ENCODE results near the gene SPIN1. TPM values are rescaled to one million over a fixed set of nuclear protein-coding genes. Genes with fewer than 3 reads are reported as not detected.

Gene SPIN1
- total and polyA plus RNA-seq, 2 donors (not counting 3 experiments of a cell fraction or from before 2014, with no cell fraction given): 38.1 to 56.8 TPM

- DNase-seq (ENCODE audit: low read depth, low spot score) (no peak), FAIRE-seq (no peak)
- ChIA-PET POLR2A (no interaction called here), CTCF (interaction anchor here (1.0 kb wide), 1 partner anchor 13 kb away, joined by 3 read pairs; no protein-coding TSS in a partner anchor)
- Histone ChIP-seq H3K9ac (replicated peaks; ENCODE audit: extremely low read depth, insufficient read depth, low read length) (no peak overlapping the region), H3K9me1 (replicated peaks; ENCODE audit: control insufficient read depth, extremely low read depth, insufficient read depth, low read length) (no peaks in the 10 kb centered on the region), H3K79me2 (ENCODE audit: control insufficient read depth, insufficient read depth, low read length) (peaks cover 41% of the 10 kb centered on the region), H3K36me3 (ENCODE audit: control insufficient read depth in 2 of 2, extremely low read depth in 1 of 2, insufficient read depth in 2 of 2, low read length in 2 of 2) (peaks cover 0 to 4% of the 10 kb centered on the region in 2 experiments), H3K4me1 (ENCODE audit: control insufficient read depth, extremely low read depth, insufficient read depth, low read length) (peaks cover 6% of the 10 kb centered on the region), H4K20me1 (replicated peaks; ENCODE audit: control insufficient read depth, extremely low read depth, insufficient read depth, low read length) (peaks cover 6% of the 10 kb centered on the region), H3K4me3 (replicated peaks in 1 of 3; ENCODE audit: insufficient read depth in 1 of 3, low read depth in 1 of 3, low read length in 3 of 3) (no peak overlapping the region), H3K4me2 (ENCODE audit: insufficient read depth, low read length) (no peak overlapping the region), H2AFZ (ENCODE audit: low read depth, low read length) (no peak overlapping the region), H3K9me3 (replicated peaks; ENCODE audit: control insufficient read depth, insufficient read depth, low read length) (no peaks in the 10 kb centered on the region), H3K27me3 (ENCODE audit: control insufficient read depth in 2 of 2, insufficient read depth in 2 of 2, low read length in 2 of 2) (no peaks in the 10 kb centered on the region), H3K27ac (ENCODE audit: insufficient read depth, low read depth, low read length) (no peak overlapping the region)
- intact Hi-C loops (cut with micrococcal nuclease) (no loop called here), dilution Hi-C loops (cut with MboI; ENCODE audit: extremely low pct_ligation_motif_present, low sequenced_read_pairs) (no loop called here)
- BruUV-seq (replicated peaks): no TSS peak
- no peak for TF ChIP-seq MYC (IDR thresholded peaks at IDR 0.05; ENCODE audit: low read depth, low read length)
- peak; percentile 45 for TF ChIP-seq FOS (IDR thresholded peaks at IDR 0.05; ENCODE audit: borderline replicate concordance, insufficient read depth, low read length)
These were observed 45.5 kb downstream of the SPIN1 start for GRCh38 chr9:88433583-88434255.

DNA sequence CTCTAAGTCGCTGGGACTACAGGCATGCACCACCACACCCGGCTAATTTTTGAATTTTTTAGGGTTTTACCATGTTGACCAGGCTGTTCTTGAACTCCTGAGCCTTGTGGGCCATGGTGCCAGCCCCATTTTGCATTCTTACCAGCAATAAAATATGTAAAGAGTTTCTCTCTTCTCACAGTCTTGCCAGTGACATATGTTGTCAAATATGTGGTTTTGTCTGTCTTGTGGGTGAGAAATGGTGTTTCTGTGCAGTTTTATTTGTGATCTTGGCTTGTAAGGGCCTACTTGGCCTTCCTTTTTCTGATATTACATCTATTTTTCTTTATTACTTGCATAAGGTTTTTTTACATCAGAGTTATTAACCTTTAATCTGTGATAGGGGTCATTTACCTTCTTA lies 47.1 kb downstream of the SPIN1 start:
- no TSS peak for BruUV-seq (replicated peaks)
- no peak overlapping the region for H3K4me2 ChIP-seq (ENCODE audit: insufficient read depth, low read length)
- no peaks in the 10 kb centered on the region for H3K27me3 ChIP-seq (ENCODE audit: control insufficient read depth in 2 of 2, insufficient read depth in 2 of 2, low read length in 2 of 2)
- DNase-seq (ENCODE audit: low read depth, low spot score) (no peak), FAIRE-seq (no peak)
- ChIA-PET POLR2A (no interaction called here), CTCF (no interaction called here)
- H3K9ac ChIP-seq (replicated peaks; ENCODE audit: extremely low read depth, insufficient read depth, low read length): no peak overlapping the region
- TF ChIP-seq POLR2A (IDR thresholded peaks at IDR 0.05; ENCODE audit: low read depth, low read length) (no peak), FOS (IDR thresholded peaks at IDR 0.05; ENCODE audit: borderline replicate concordance, insufficient read depth, low read length) (no peak), EZH2 (IDR thresholded peaks at IDR 0.05; ENCODE audit: borderline replicate concordance, low read depth, low read length, severe bottlenecking) (no peak), MAX (IDR thresholded peaks at IDR 0.05; ENCODE audit: insufficient read depth, insufficient read length) (no peak), MYC (IDR thresholded peaks at IDR 0.05; ENCODE audit: low read depth, low read length) (no peak), JUN (IDR thresholded peaks at IDR 0.05; ENCODE audit: borderline replicate concordance, insufficient read depth, insufficient read length, low read depth) (no peak), GATA2 (IDR thresholded peaks at IDR 0.05; ENCODE audit: insufficient read depth, insufficient read length, low read depth, low read length) (no peak), POLR2AphosphoS5 (IDR thresholded peaks at IDR 0.05; ENCODE audit: insufficient read depth, low read depth, low read length) (no peak)
- TF ChIP-seq, protein P1, sequence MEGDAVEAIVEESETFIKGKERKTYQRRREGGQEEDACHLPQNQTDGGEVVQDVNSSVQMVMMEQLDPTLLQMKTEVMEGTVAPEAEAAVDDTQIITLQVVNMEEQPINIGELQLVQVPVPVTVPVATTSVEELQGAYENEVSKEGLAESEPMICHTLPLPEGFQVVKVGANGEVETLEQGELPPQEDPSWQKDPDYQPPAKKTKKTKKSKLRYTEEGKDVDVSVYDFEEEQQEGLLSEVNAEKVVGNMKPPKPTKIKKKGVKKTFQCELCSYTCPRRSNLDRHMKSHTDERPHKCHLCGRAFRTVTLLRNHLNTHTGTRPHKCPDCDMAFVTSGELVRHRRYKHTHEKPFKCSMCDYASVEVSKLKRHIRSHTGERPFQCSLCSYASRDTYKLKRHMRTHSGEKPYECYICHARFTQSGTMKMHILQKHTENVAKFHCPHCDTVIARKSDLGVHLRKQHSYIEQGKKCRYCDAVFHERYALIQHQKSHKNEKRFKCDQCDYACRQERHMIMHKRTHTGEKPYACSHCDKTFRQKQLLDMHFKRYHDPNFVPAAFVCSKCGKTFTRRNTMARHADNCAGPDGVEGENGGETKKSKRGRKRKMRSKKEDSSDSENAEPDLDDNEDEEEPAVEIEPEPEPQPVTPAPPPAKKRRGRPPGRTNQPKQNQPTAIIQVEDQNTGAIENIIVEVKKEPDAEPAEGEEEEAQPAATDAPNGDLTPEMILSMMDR (IDR thresholded peaks at IDR 0.05; ENCODE audit: extremely low read depth in 1 of 2, insufficient read depth in 1 of 2, low read depth in 1 of 2, low read length in 2 of 2): no peak
- H3K9me1 ChIP-seq (replicated peaks; ENCODE audit: control insufficient read depth, extremely low read depth, insufficient read depth, low read length): no peaks in the 10 kb centered on the region
- H3K4me1 ChIP-seq (ENCODE audit: control insufficient read depth, extremely low read depth, insufficient read depth, low read length): no peaks in the 10 kb centered on the region
- H3K36me3 ChIP-seq (ENCODE audit: control insufficient read depth in 2 of 2, extremely low read depth in 1 of 2, insufficient read depth in 2 of 2, low read length in 2 of 2): peaks cover 0 to 4% of the 10 kb centered on the region in 2 experiments
- H3K4me3 ChIP-seq (replicated peaks in 1 of 3; ENCODE audit: insufficient read depth in 1 of 3, low read depth in 1 of 3, low read length in 3 of 3): no peak overlapping the region
- no peaks in the 10 kb centered on the region for H3K9me3 ChIP-seq (replicated peaks; ENCODE audit: control insufficient read depth, insufficient read depth, low read length)
- H4K20me1 ChIP-seq (replicated peaks; ENCODE audit: control insufficient read depth, extremely low read depth, insufficient read depth, low read length): peaks cover 6% of the 10 kb centered on the region
- H3K27ac ChIP-seq (ENCODE audit: insufficient read depth, low read depth, low read length): no peak overlapping the region
- intact Hi-C loops (cut with micrococcal nuclease) (no loop called here), dilution Hi-C loops (cut with MboI; ENCODE audit: extremely low pct_ligation_motif_present, low sequenced_read_pairs) (no loop called here)
- no peak overlapping the region for H2AFZ ChIP-seq (ENCODE audit: low read depth, low read length)
- peaks cover 40% of the 10 kb centered on the region for H3K79me2 ChIP-seq (ENCODE audit: control insufficient read depth, insufficient read depth, low read length)
